Tibial nerve (tissue), 3 donors: Measurements from ENCODE around the gene PNMA1.

Experiments used
- CTCF ChIP-seq, 5 experiments: fragments of 200-600 bp in 3 of 5; fragments of 450-650 bp in 2 of 5; sonication (generic) in 3 of 5; IDR thresholded peaks; one replicate each; pipeline ENCODE4 v1.5.1; 2016 to 2019; ENCODE audit warnings: antibody characterized with exemption in 5 of 5, mild to moderate bottlenecking in 3 of 5, moderate library complexity in 2 of 5
- POLR2A ChIP-seq, 2 donors: fragments of 450-650 bp; IDR thresholded peaks; one replicate each; pipeline ENCODE4 v1.6.1; 2017; ENCODE audit warnings: antibody characterized with exemption in 2 of 2, mild to moderate bottlenecking in 2 of 2, moderate library complexity in 2 of 2

- TF ChIP-seq CTCF (IDR thresholded peaks at IDR 0.05) (no peak), POLR2A (IDR thresholded peaks at IDR 0.05) (no peak)
Measured at GRCh38 chr14:73741386-73741875, 27.2 kb upstream of the PNMA1 start.
